HEK293 (cell line): ENCODE data around the gene LRRC49.

Experiments
- CTCF ChIA-PET: fragments of 350-600 bp; formaldehyde crosslinking; extraction: SDS; loops from one replicate; lab custom pipeline; 2021; ENCODE audit warnings: antibody characterized with exemption; lab: Yijun Ruan, JAX
- POLR2A ChIA-PET: fragments of 300-600 bp; formaldehyde crosslinking; extraction: SDS; loops from one replicate; lab custom pipeline; 2020; ENCODE audit warnings: antibody characterized with exemption, inconsistent platforms; lab: Yijun Ruan, JAX
- H3K27ac ChIP-seq: fragments of 200-500 bp; sonication (Bioruptor generic); 2 replicates; pipeline ENCODE4 v1.5.1; 2014; ENCODE audit warnings: low read depth, low read length, control low read depth, inconsistent platforms; ENCODE audit errors: extremely low read depth
- H3K36me3 ChIP-seq, 2 experiments: fragments of 200-500 bp in 1 of 2; sonication (Bioruptor generic) in 1 of 2; 1 replicate in 1 of 2; 2 replicates in 1 of 2; pipeline ENCODE4 v1.5.1; 2014 to 2017; ENCODE audit warnings: inconsistent platforms in 2 of 2, low read length in 2 of 2; ENCODE audit not compliant: control insufficient read depth in 2 of 2, insufficient read depth in 1 of 2
- H3K4me1 ChIP-seq: fragments of 200-500 bp; sonication (Bioruptor generic); 2 replicates; pipeline ENCODE4 v1.5.1; 2014; ENCODE audit warnings: mild to moderate bottlenecking, low read length, inconsistent platforms; ENCODE audit not compliant: control insufficient read depth, insufficient read depth
- H3K4me3 ChIP-seq: 2 replicates; pipeline ENCODE4 v1.5.1; 2011; ENCODE audit warnings: low read depth, mild to moderate bottlenecking, control low read depth, low read length, moderate library complexity
- H3K9me3 ChIP-seq: fragments of 200-500 bp; sonication (Bioruptor generic); 2 replicates; pipeline ENCODE4 v1.5.1; 2014; ENCODE audit warnings: low read depth, low read length, inconsistent platforms; ENCODE audit not compliant: control insufficient read depth, insufficient read depth
- ZBTB1 ChIP-seq: fragments of 450-650 bp; formaldehyde crosslinking; IDR thresholded peaks from 2 replicates; pipeline ENCODE4 v1.5.1; 2016; ENCODE audit warnings: missing biosample characterization, missing genetic modification characterization
- ZNF114 ChIP-seq: fragments of 450-650 bp; formaldehyde crosslinking; IDR thresholded peaks from 2 replicates; pipeline ENCODE4 v1.5.0; 2017; ENCODE audit warnings: missing biosample characterization, missing genetic modification characterization
- ZNF132 ChIP-seq: fragments of 450-650 bp; formaldehyde crosslinking; IDR thresholded peaks from 2 replicates; pipeline ENCODE4 v1.5.1; 2017; ENCODE audit warnings: missing biosample characterization, missing genetic modification characterization, borderline replicate concordance
- ZNF138 ChIP-seq: fragments of 450-650 bp; formaldehyde crosslinking; IDR thresholded peaks from 2 replicates; pipeline ENCODE4 v1.5.1; 2016; ENCODE audit warnings: missing biosample characterization, missing genetic modification characterization, borderline replicate concordance
- ZNF140 ChIP-seq: fragments of 450-650 bp; formaldehyde crosslinking; IDR thresholded peaks from 2 replicates; pipeline ENCODE4 v1.5.1; 2016; ENCODE audit warnings: missing biosample characterization, missing genetic modification characterization
- ZNF211 ChIP-seq: fragments of 450-650 bp; formaldehyde crosslinking; IDR thresholded peaks from 2 replicates; pipeline ENCODE4 v1.5.1; 2016; ENCODE audit warnings: low read depth, missing biosample characterization, missing genetic modification characterization
- ZNF223 ChIP-seq: fragments of 450-650 bp; formaldehyde crosslinking; IDR thresholded peaks from 2 replicates; pipeline ENCODE4 v1.5.1; 2016; ENCODE audit warnings: missing biosample characterization, missing genetic modification characterization
- ZNF335 ChIP-seq: fragments of 450-650 bp; formaldehyde crosslinking; conservative IDR thresholded peaks from 2 replicates; pipeline ENCODE4 v1.5.1; 2016; ENCODE audit warnings: missing biosample characterization, missing genetic modification characterization
- ZNF366 ChIP-seq: fragments of 450-650 bp; formaldehyde crosslinking; conservative IDR thresholded peaks from 2 replicates; pipeline ENCODE4 v1.5.1; 2016; ENCODE audit warnings: missing biosample characterization, missing genetic modification characterization
- ZNF48 ChIP-seq: fragments of 450-650 bp; formaldehyde crosslinking; IDR thresholded peaks from 2 replicates; pipeline ENCODE4 v1.5.1; 2016; ENCODE audit warnings: missing biosample characterization, missing genetic modification characterization
- ZNF529 ChIP-seq: fragments of 450-650 bp; formaldehyde crosslinking; IDR thresholded peaks from 2 replicates; pipeline ENCODE4 v1.5.1; 2017; ENCODE audit warnings: missing genetic modification characterization, missing biosample characterization; ENCODE audit not compliant: insufficient replicate concordance
- ZNF549 ChIP-seq: fragments of 450-650 bp; IDR thresholded peaks from 2 replicates; pipeline ENCODE4 v1.5.1; 2018; ENCODE audit warnings: missing biosample characterization, missing genetic modification characterization, mild to moderate bottlenecking, inconsistent platforms, moderate library complexity
- ZNF585B ChIP-seq: fragments of 450-650 bp; formaldehyde crosslinking; IDR thresholded peaks from 2 replicates; pipeline ENCODE4 v1.5.1; 2016; ENCODE audit warnings: missing biosample characterization, missing genetic modification characterization
- ZNF600 ChIP-seq: fragments of 450-650 bp; formaldehyde crosslinking; IDR thresholded peaks from 2 replicates; pipeline ENCODE4 v1.5.1; 2016; ENCODE audit warnings: missing biosample characterization, missing genetic modification characterization
- ZNF629 ChIP-seq: fragments of 450-650 bp; formaldehyde crosslinking; IDR thresholded peaks from 2 replicates; pipeline ENCODE4 v1.5.1; 2017; ENCODE audit warnings: missing biosample characterization, missing genetic modification characterization
- ZNF660 ChIP-seq: fragments of 450-650 bp; IDR thresholded peaks from 2 replicates; pipeline ENCODE4 v1.5.1; 2018; ENCODE audit warnings: missing biosample characterization, mild to moderate bottlenecking, missing genetic modification characterization
- TF ChIP-seq, protein P1 (sequence below): fragments of 450-650 bp; formaldehyde crosslinking; IDR thresholded peaks from 2 replicates; pipeline ENCODE4 v1.5.1; 2016; ENCODE audit warnings: missing biosample characterization, missing genetic modification characterization, low read depth
- TF ChIP-seq, protein P2 (sequence below): fragments of 450-650 bp; formaldehyde crosslinking; IDR thresholded peaks from 2 replicates; pipeline ENCODE4 v1.5.1; 2017; ENCODE audit warnings: missing biosample characterization, missing genetic modification characterization
- TF ChIP-seq, protein P3 (sequence below): fragments of 450-650 bp; formaldehyde crosslinking; IDR thresholded peaks from 2 replicates; pipeline ENCODE4 v1.5.1; 2016; ENCODE audit warnings: missing biosample characterization, missing genetic modification characterization

LRRC49 gene

DNA sequence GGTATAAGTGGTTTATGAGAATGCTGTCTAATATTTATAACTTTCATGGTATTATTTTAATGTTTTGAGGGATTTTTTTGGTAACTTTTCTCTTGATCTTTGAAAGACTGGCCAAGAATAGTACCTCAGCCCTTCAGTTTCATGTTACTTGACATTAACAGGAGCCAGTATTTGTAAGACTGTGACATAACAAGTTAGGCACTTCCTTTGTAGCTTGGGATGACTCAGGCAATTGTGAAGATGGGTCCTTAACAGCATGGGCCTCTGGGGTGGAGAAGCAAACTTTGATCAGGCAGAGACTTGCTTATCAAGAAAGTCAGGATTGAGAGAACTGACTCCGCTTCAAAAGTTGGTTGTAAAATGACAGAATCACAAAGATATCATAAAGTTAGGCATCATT is 9.5 kb downstream of the LRRC49 start:
- H3K9me3 ChIP-seq = no peaks in the 10 kb centered on the region
- TF ChIP-seq, protein P1, sequence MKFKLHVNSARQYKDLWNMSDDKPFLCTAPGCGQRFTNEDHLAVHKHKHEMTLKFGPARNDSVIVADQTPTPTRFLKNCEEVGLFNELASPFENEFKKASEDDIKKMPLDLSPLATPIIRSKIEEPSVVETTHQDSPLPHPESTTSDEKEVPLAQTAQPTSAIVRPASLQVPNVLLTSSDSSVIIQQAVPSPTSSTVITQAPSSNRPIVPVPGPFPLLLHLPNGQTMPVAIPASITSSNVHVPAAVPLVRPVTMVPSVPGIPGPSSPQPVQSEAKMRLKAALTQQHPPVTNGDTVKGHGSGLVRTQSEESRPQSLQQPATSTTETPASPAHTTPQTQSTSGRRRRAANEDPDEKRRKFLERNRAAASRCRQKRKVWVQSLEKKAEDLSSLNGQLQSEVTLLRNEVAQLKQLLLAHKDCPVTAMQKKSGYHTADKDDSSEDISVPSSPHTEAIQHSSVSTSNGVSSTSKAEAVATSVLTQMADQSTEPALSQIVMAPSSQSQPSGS = no peak
- no peak for TF ChIP-seq ZNF114 (tag by site-specific recombination)
- 0 out of 2 replicates have a peak, but pooled peaks have one; percentile 23 for TF ChIP-seq ZNF660 (tag by site-specific recombination)
- no peak for TF ChIP-seq ZNF211
- no peak for TF ChIP-seq ZNF138 (tag by site-specific recombination)
- TF ChIP-seq ZNF549 (tag by site-specific recombination) = no peak
- TF ChIP-seq ZNF366 (tag by site-specific recombination) = peak; percentile 48
- TF ChIP-seq ZNF600 (tag by site-specific recombination) = peak; percentile 67
- peak; percentile 64 for TF ChIP-seq ZNF629
- peak; percentile 70 for TF ChIP-seq ZNF335 (tag by site-specific recombination)
- TF ChIP-seq, protein P2, sequence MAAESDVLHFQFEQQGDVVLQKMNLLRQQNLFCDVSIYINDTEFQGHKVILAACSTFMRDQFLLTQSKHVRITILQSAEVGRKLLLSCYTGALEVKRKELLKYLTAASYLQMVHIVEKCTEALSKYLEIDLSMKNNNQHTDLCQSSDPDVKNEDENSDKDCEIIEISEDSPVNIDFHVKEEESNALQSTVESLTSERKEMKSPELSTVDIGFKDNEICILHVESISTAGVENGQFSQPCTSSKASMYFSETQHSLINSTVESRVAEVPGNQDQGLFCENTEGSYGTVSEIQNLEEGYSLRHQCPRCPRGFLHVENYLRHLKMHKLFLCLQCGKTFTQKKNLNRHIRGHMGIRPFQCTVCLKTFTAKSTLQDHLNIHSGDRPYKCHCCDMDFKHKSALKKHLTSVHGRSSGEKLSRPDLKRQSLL (tag by site-specific recombination) = no peak
- TF ChIP-seq, all 188 proteins: peak for 5
- H3K4me3 ChIP-seq = no peak overlapping the region
- H3K4me1 ChIP-seq = no peaks in the 10 kb centered on the region
- H3K27ac ChIP-seq = no peak overlapping the region
- ChIA-PET CTCF (no interaction called here), POLR2A (no interaction called here)
- H3K36me3 ChIP-seq = peaks cover 6 to 25% of the 10 kb centered on the region in 2 experiments

DNA sequence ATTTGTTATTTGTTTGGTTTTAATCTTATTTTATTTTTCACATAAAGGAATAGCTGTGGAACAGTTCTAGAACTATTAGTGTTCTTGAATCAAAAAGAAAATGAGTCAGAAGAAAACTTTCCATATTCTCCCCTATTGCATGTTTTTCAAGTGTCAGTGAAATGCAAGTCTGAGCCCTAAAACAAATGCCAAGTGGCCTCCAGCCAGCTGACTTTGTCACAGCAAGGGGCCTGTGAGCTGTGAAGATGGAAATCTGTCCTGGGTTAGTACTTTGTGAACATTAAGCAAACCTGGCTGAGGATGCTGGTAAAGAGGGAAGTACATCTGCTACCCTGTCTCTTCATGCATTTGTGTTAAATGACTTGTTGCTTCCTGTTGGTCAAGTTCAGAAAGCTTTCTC is 14.2 kb downstream of the LRRC49 start:
- CTCF ChIA-PET = interaction anchor here (0.6 to 1.7 kb wide), 8 partner anchors 9 to 1245 kb away, joined by 3 to 5 read pairs (median 4); partner anchors contain the start of genes LRRC49 and THAP10
- peaks cover 0 to 35% of the 10 kb centered on the region in 2 experiments; a peak in 2 of 3 replicates for H3K36me3 ChIP-seq
- TF ChIP-seq ZNF585B (tag by site-specific recombination) = no peak
- TF ChIP-seq, protein P3, sequence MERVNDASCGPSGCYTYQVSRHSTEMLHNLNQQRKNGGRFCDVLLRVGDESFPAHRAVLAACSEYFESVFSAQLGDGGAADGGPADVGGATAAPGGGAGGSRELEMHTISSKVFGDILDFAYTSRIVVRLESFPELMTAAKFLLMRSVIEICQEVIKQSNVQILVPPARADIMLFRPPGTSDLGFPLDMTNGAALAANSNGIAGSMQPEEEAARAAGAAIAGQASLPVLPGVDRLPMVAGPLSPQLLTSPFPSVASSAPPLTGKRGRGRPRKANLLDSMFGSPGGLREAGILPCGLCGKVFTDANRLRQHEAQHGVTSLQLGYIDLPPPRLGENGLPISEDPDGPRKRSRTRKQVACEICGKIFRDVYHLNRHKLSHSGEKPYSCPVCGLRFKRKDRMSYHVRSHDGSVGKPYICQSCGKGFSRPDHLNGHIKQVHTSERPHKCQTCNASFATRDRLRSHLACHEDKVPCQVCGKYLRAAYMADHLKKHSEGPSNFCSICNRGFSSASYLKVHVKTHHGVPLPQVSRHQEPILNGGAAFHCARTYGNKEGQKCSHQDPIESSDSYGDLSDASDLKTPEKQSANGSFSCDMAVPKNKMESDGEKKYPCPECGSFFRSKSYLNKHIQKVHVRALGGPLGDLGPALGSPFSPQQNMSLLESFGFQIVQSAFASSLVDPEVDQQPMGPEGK (tag by site-specific recombination) = no peak
- TF ChIP-seq ZNF140 (tag by site-specific recombination) = no peak
- no peak for TF ChIP-seq ZNF132
- TF ChIP-seq ZNF223 (tag by site-specific recombination) = no peak
- no peak for TF ChIP-seq ZNF529 (tag by site-specific recombination)
- TF ChIP-seq ZNF48 (tag by site-specific recombination) = no peak
- no peak for TF ChIP-seq ZBTB1 (tag by site-specific recombination)
- TF ChIP-seq, all 188 proteins: peak for 0
- H3K4me3 ChIP-seq = no peak overlapping the region
- H3K27ac ChIP-seq = no peak overlapping the region
- POLR2A ChIA-PET = interaction anchor here (0.6 kb wide), 1 partner anchor 15 kb away, joined by 3 read pairs; no protein-coding TSS in a partner anchor
- no peaks in the 10 kb centered on the region for H3K4me1 ChIP-seq
- peaks cover 7% of the 10 kb centered on the region; the same call in 1 of the 2 replicates for H3K9me3 ChIP-seq
